ENCODE measurements around the gene IL1RAPL2.

Gene IL1RAPL2

GRCh38 chrX:105694839-105695238 lies 1128.8 kb downstream of the IL1RAPL2 start:
- DNase-seq (ENCODE audit: low read depth in 1 of 2, low spot score in 1 of 2) = no peak

- DNase-seq (ENCODE audit: low read depth in 1 of 2, low spot score in 1 of 2) = no peak
Measured at GRCh38 chrX:105695451-105695850, 1129.5 kb downstream of the IL1RAPL2 start.

- DNase-seq (ENCODE audit: low read depth in 1 of 2, low spot score in 1 of 2) = no peak
Measured at GRCh38 chrX:105696870-105697269, 1130.9 kb downstream of the IL1RAPL2 start.

- no peak for DNase-seq (ENCODE audit: low read depth in 1 of 2, low spot score in 1 of 2)
Measured at GRCh38 chrX:105697984-105698781, 1132.2 kb downstream of the IL1RAPL2 start.

GRCh38 chrX:105700331-105700730 lies 1134.3 kb downstream of the IL1RAPL2 start:
- no peak for DNase-seq (ENCODE audit: low read depth in 1 of 2, low spot score in 1 of 2)

- DNase-seq (ENCODE audit: low read depth in 1 of 2, low spot score in 1 of 2) = no peak
Measured at GRCh38 chrX:105701310-105702052, 1135.5 kb downstream of the IL1RAPL2 start.

GRCh38 chrX:105703876-105704275 lies 1137.9 kb downstream of the IL1RAPL2 start:
- no peak for DNase-seq (ENCODE audit: low read depth in 1 of 2, low spot score in 1 of 2)

- DNase-seq (ENCODE audit: low read depth in 1 of 2, low spot score in 1 of 2) = no peak
Measured at GRCh38 chrX:105706041-105706440, 1140.0 kb downstream of the IL1RAPL2 start.

GRCh38 chrX:105711805-105712204 lies 1145.8 kb downstream of the IL1RAPL2 start:
- DNase-seq (ENCODE audit: low read depth in 1 of 2, low spot score in 1 of 2) = no peak

GRCh38 chrX:105715746-105716145 lies 1149.7 kb downstream of the IL1RAPL2 start:
- no peak for DNase-seq (ENCODE audit: low read depth in 1 of 2, low spot score in 1 of 2)

GRCh38 chrX:105723966-105724735 lies 1158.2 kb downstream of the IL1RAPL2 start:
- DNase-seq (ENCODE audit: low read depth in 1 of 2, low spot score in 1 of 2) = no peak

- no peak for DNase-seq (ENCODE audit: low read depth in 1 of 2, low spot score in 1 of 2)
Measured at GRCh38 chrX:105725228-105725627, 1159.2 kb downstream of the IL1RAPL2 start.

GRCh38 chrX:105738162-105738561 lies 1172.2 kb downstream of the IL1RAPL2 start:
- DNase-seq (ENCODE audit: low read depth in 1 of 2, low spot score in 1 of 2) = no peak

GRCh38 chrX:105744291-105744690 lies 1178.3 kb downstream of the IL1RAPL2 start:
- DNase-seq (ENCODE audit: low read depth in 1 of 2, low spot score in 1 of 2) = no peak

- DNase-seq (ENCODE audit: low read depth in 1 of 2, low spot score in 1 of 2) = no peak
Measured at GRCh38 chrX:105744946-105745345, 1178.9 kb downstream of the IL1RAPL2 start.

- no peak for DNase-seq (ENCODE audit: low read depth in 1 of 2, low spot score in 1 of 2)
Measured at GRCh38 chrX:105745863-105746262, 1179.9 kb downstream of the IL1RAPL2 start.

GRCh38 chrX:105752338-105752956 lies 1186.4 kb downstream of the IL1RAPL2 start:
- no peak for DNase-seq (ENCODE audit: low read depth in 1 of 2, low spot score in 1 of 2)

GRCh38 chrX:105753411-105753810 lies 1187.4 kb downstream of the IL1RAPL2 start:
- DNase-seq (ENCODE audit: low read depth in 1 of 2, low spot score in 1 of 2) = no peak

- no peak for DNase-seq (ENCODE audit: low read depth in 1 of 2, low spot score in 1 of 2)
Measured at GRCh38 chrX:105754286-105754964, 1188.4 kb downstream of the IL1RAPL2 start.

- DNase-seq (ENCODE audit: low read depth in 1 of 2, low spot score in 1 of 2) = no peak
Measured at GRCh38 chrX:105755109-105755508, 1189.1 kb downstream of the IL1RAPL2 start.

GRCh38 chrX:105758754-105759153 lies 1192.8 kb downstream of the IL1RAPL2 start:
- DNase-seq (ENCODE audit: low read depth in 1 of 2, low spot score in 1 of 2) = no peak

Data from stimulated activated CD4-positive, alpha-beta T cell treated with anti-CD3 and anti-CD28 coated beads, Interleukin-15, amount 100 ng/mL, for 1 hour (primary cell).